LNCAP (cell line): Measurements from ENCODE around the gene CD96.

Experiments
- TF ChIP-seq, protein P1 (sequence below): fragments of 450-650 bp; IDR thresholded peaks from 2 replicates; pipeline ENCODE4 v1.5.1; 2017; ENCODE audit warnings: mild to moderate bottlenecking

Gene CD96

DNA sequence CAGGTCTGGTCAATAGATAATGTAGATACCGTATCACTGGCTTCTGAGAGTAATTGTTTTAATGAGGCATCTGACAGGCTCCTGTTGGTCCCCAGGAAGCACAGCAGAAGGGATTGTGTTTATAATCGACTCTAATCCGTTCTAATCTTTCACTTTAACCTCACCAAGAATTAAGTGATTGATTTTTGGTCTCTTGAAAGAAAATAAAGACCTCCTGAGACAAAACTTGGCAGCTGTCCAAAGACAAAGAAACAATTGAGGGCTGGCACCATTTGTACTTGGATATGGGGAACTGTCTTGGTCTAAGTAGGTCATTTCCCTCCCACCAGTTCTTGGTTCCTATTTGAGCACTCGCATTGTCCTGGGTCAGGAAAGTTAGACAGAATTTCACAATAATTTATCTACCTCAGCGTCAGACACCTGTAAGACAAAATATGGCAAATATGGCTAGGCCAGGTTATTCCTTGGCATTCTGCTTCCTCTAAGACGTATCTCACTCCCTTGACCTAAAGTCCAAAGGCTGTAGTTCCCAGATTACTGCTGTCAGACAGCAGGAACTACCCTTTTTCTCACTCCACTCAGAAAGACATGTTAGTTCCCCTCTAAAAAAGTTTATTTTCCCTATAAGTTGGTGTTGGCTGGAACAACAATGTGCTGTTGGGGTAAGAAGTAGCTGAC lies 22.7 kb upstream of the CD96 start:
- TF ChIP-seq, protein P1, sequence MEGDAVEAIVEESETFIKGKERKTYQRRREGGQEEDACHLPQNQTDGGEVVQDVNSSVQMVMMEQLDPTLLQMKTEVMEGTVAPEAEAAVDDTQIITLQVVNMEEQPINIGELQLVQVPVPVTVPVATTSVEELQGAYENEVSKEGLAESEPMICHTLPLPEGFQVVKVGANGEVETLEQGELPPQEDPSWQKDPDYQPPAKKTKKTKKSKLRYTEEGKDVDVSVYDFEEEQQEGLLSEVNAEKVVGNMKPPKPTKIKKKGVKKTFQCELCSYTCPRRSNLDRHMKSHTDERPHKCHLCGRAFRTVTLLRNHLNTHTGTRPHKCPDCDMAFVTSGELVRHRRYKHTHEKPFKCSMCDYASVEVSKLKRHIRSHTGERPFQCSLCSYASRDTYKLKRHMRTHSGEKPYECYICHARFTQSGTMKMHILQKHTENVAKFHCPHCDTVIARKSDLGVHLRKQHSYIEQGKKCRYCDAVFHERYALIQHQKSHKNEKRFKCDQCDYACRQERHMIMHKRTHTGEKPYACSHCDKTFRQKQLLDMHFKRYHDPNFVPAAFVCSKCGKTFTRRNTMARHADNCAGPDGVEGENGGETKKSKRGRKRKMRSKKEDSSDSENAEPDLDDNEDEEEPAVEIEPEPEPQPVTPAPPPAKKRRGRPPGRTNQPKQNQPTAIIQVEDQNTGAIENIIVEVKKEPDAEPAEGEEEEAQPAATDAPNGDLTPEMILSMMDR, result no peak

- TF ChIP-seq, protein P1, result no peak
Observed at GRCh38 chr3:111521891-111522290, 20.1 kb upstream of the CD96 start.

GRCh38 chr3:111531446-111531845 lies 10.6 kb upstream of the CD96 start:
- TF ChIP-seq, protein P1, result no peak

- TF ChIP-seq, protein P1, result no peak
Observed at GRCh38 chr3:111534701-111535100, 7.3 kb upstream of the CD96 start.

DNA sequence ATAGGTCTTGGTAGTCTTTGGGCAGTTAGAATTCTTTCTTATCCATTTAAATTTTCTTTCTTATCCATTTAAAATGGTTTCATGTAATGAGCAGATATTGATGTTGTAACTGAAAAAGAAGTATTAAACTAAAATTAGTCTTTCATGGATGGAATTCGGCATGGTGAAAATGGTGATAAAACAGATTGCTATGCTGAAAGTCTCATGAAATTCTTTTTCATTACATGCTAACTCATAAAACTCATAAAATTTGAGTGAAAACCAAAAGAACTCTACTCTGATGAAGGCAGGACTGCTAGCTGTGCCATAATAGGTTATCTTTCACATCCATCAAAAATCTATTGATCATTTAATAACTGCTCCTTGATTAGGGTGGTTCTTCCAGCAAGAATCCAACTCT lies 3.9 kb upstream of the CD96 start:
- TF ChIP-seq, protein P1, result no peak

DNA sequence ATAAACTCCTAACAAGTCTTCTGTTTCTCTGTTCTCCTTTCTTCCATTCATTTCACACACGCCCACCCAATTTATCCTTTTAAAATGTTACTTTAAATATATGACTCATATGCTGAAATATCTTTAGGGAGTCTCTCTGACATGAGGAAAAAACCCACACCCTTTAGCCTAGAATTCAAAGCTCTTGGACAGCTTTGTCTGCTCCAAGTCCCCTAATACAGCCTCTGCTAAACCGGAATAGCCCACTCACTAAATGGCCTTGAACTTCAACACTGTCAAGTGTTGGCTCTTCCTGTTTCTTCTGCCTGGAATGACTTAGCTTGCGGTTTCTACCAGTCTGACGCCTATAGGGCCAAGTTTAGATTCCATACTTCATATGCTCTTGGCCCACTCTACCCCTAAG lies 3.3 kb upstream of the CD96 start:
- TF ChIP-seq, protein P1, result no peak

DNA sequence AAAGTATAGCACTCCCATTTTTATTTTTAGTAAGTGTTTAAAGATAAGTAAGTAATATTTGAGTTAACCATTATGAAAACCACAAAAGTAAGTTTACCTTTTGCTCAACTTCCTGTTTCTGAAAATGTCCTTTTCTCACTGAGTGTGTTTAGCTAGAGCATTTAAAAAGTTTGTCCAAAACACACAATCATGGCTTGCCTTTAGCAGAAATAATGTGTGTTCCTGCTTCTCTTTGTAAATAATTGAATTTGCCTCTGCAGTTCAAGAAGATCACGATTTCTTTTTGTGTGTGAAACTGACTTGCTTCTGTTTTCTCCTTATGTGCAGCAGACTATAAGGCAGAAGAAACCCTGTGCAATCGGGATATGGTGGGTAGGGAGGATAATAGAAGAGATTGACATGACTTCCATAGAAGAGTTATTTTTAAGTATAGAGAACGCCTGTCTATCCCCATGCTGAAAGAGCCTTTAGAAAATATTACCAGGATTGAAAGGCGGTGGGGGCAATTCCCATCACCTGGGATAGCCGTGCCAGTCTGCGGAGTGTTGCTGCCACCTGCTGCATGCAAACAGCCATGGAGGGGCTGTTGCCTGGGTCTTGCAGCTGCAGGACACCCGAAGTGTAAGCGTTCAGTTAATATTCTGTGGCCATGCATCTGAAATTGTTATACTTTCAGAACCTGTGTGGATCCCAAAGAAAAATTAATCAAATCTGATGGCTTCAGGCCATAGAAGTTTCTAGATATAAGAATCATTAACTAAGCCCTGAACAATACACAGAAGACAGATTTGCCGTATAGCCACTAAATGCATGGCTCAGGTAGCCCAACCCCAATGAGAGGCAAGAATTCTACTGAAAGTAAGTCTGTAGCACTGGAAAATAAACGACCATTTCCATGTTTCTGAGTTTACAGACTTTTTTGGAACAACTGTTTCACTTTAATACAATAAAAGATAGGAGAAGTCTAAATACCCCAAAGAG lies 2.4 kb upstream of the CD96 start:
- TF ChIP-seq, protein P1, result peak; percentile 92
